Endothelial cell of umbilical vein (primary cell): ENCODE results near the gene NEDD9. TPM values are rescaled to one million over a fixed set of nuclear protein-coding genes. Genes with fewer than 3 reads are reported as not detected.

Source experiments
- BruUV-seq: library from RNA; stranded (reverse); fragments of 400-500 nt; replicated peaks from 2 replicates; lab custom pipeline; 2021; lab: Mats Ljungman, UMichigan
- CTCF ChIA-PET: fragments of 300-600, 350-600 bp; sonication (Branson Sonifier 250); formaldehyde crosslinking; loops from one replicate; lab custom pipeline; 2021; ENCODE audit warnings: antibody characterized with exemption, inconsistent platforms; lab: Charles Lee
- POLR2A ChIA-PET: fragments of 300-600, 350-600 bp; sonication (Branson Sonifier 250); formaldehyde crosslinking; loops from one replicate; lab custom pipeline; 2021; ENCODE audit warnings: antibody characterized with exemption, inconsistent platforms; lab: Charles Lee
- DNase-seq: peaks from one replicate; pipeline ENCODE4 v3.0.0-alpha.2; 2011; ENCODE audit warnings: low read depth, low spot score
- FAIRE-seq: peaks from 2 replicates; lab custom pipeline; 2011; peaks lifted over from hg19 to GRCh38; lab: Jason Lieb, UNC
- H2AFZ ChIP-seq: 2 replicates; pipeline ENCODE4 v1.6.0; 2012; ENCODE audit warnings: low read depth, low read length, control low read depth, inconsistent platforms
- H3K27ac ChIP-seq: 2 replicates; pipeline ENCODE4 v1.5.1; 2011; ENCODE audit warnings: low read depth, mild to moderate bottlenecking, control low read depth, low read length, moderate library complexity; ENCODE audit not compliant: insufficient read depth
- H3K27me3 ChIP-seq, 2 experiments: 2 replicates each; pipeline versions ENCODE4 v1.6.0 to v1.6.1; 2011; ENCODE audit warnings: low read length in 2 of 2, mixed read lengths in 1 of 2; ENCODE audit not compliant: control insufficient read depth in 2 of 2, insufficient read depth in 2 of 2
- H3K36me3 ChIP-seq, 2 experiments: 2 replicates in 1 of 2; 3 replicates in 1 of 2; pipeline ENCODE4 v1.5.1; 2011; ENCODE audit warnings: low read length in 2 of 2, mild to moderate bottlenecking in 1 of 2, moderate library complexity in 1 of 2; ENCODE audit not compliant: control insufficient read depth in 2 of 2, insufficient read depth in 2 of 2; ENCODE audit errors: extremely low read depth in 1 of 2
- H3K4me1 ChIP-seq: 3 replicates; pipeline ENCODE4 v1.5.1; 2011; ENCODE audit warnings: mild to moderate bottlenecking, low read length; ENCODE audit not compliant: control insufficient read depth, insufficient read depth; ENCODE audit errors: extremely low read depth
- H3K4me2 ChIP-seq: 2 replicates; pipeline ENCODE4 v1.6.1; 2011; ENCODE audit warnings: low read length, control low read depth, mixed read lengths; ENCODE audit not compliant: insufficient read depth
- H3K4me3 ChIP-seq, 3 experiments: fragments of 200-600 bp in 1 of 3; sonication (generic), shearing (Covaris generic) in 1 of 3; replicated peaks in 1 of 3; 2 replicates each; pipeline ENCODE4 v1.5.1; 2011 to 2016; ENCODE audit warnings: control low read depth in 3 of 3, low read length in 3 of 3, mild to moderate bottlenecking in 2 of 3, inconsistent platforms in 1 of 3, low read depth in 1 of 3, moderate library complexity in 1 of 3; ENCODE audit not compliant: insufficient read depth in 1 of 3
- H3K79me2 ChIP-seq: 2 replicates; pipeline ENCODE4 v1.6.0; 2012; ENCODE audit warnings: low read length, inconsistent platforms; ENCODE audit not compliant: control insufficient read depth, insufficient read depth
- H3K9ac ChIP-seq: replicated peaks from 2 replicates; pipeline ENCODE3; 2011; ENCODE audit warnings: low read length, control low read depth; ENCODE audit not compliant: insufficient read depth; ENCODE audit errors: extremely low read depth
- H3K9me1 ChIP-seq: replicated peaks from 3 replicates; pipeline ENCODE4 v1.6.0; 2011; ENCODE audit warnings: mild to moderate bottlenecking, low read length; ENCODE audit not compliant: control insufficient read depth, insufficient read depth; ENCODE audit errors: extremely low read depth
- H3K9me3 ChIP-seq: replicated peaks from 2 replicates; pipeline ENCODE4 v1.5.1; 2012; ENCODE audit warnings: low read length, inconsistent platforms; ENCODE audit not compliant: control insufficient read depth, insufficient read depth
- H4K20me1 ChIP-seq: replicated peaks from 2 replicates; pipeline ENCODE3; 2011; ENCODE audit warnings: mild to moderate bottlenecking, low read length; ENCODE audit not compliant: control insufficient read depth, insufficient read depth; ENCODE audit errors: extremely low read depth
- EZH2 ChIP-seq: IDR thresholded peaks from 2 replicates; pipeline ENCODE4 v1.6.1; 2012; ENCODE audit warnings: borderline replicate concordance, low read depth, mild to moderate bottlenecking, moderate library complexity, low read length, inconsistent platforms; ENCODE audit not compliant: severe bottlenecking
- FOS ChIP-seq: IDR thresholded peaks from 2 replicates; pipeline ENCODE4 v1.6.1; 2011; ENCODE audit warnings: mild to moderate bottlenecking, low read length, moderate library complexity, borderline replicate concordance; ENCODE audit not compliant: insufficient read depth
- GATA2 ChIP-seq: IDR thresholded peaks from 2 replicates; pipeline ENCODE4 v1.7.0; 2011; ENCODE audit warnings: low read depth, mild to moderate bottlenecking, moderate library complexity, mixed read lengths, low read length; ENCODE audit not compliant: insufficient read length, insufficient read depth
- JUN ChIP-seq: IDR thresholded peaks from 2 replicates; pipeline ENCODE4 v1.6.1; 2011; ENCODE audit warnings: borderline replicate concordance, low read depth; ENCODE audit not compliant: insufficient read length, insufficient read depth
- MYC ChIP-seq: IDR thresholded peaks from one replicate; pipeline ENCODE4 v1.6.1; 2011; ENCODE audit warnings: mild to moderate bottlenecking, low read depth, low read length
- POLR2A ChIP-seq: IDR thresholded peaks from 2 replicates; pipeline ENCODE4 v1.6.1; 2012; ENCODE audit warnings: low read depth, mild to moderate bottlenecking, control low read depth, low read length
- POLR2AphosphoS5 ChIP-seq: IDR thresholded peaks from 2 replicates; pipeline ENCODE4 v1.6.1; 2012; ENCODE audit warnings: low read depth, mild to moderate bottlenecking, control low read depth, low read length, moderate library complexity; ENCODE audit not compliant: insufficient read depth
- dilution Hi-C: fragments of 300-500 bp; cut with MboI; formaldehyde crosslinking; loops from one replicate; pipeline ENCODE4 v1.15.0; 2019; ENCODE audit warnings: low sequenced_read_pairs; ENCODE audit not compliant: extremely low pct_ligation_motif_present
- intact Hi-C: fragments of 100-400 bp; cut with micrococcal nuclease; formaldehyde crosslinking; loops from one replicate; pipeline ENCODE4 v1.10.0; 2022
- polyA plus RNA-seq, 4 experiments: library from polyadenylated mRNA; depleted of rRNA in 3 of 4; stranded (reverse) in 3 of 4; unstranded in 1 of 4; fragments of >200 nt; gene quantifications; 2 replicates each; pipeline versions ENCODE4 v1.2.1 to v1.2.3, GENCODE V29; 2011 to 2012; ENCODE audit warnings: missing spikeins in 1 of 4
- total RNA-seq: library from RNA; stranded (reverse); gene quantifications from 2 replicates; pipeline ENCODE4 v1.2.3, GENCODE V29; 2021
- TF ChIP-seq, protein P1 (sequence below): IDR thresholded peaks from 2 replicates; pipeline ENCODE4 v1.6.1; 2011; ENCODE audit not compliant: insufficient read depth, insufficient read length
- TF ChIP-seq, protein P2 (sequence below), 2 donors: IDR thresholded peaks; 1 replicate in 1 of 2; 2 replicates in 1 of 2; pipeline ENCODE4 v1.5.1; 2011; ENCODE audit warnings: low read length in 2 of 2, mild to moderate bottlenecking in 2 of 2, moderate library complexity in 2 of 2, control low read depth in 1 of 2, inconsistent platforms in 1 of 2, low read depth in 1 of 2; ENCODE audit not compliant: insufficient read depth in 1 of 2; ENCODE audit errors: extremely low read depth in 1 of 2

Gene NEDD9
- total and polyA plus RNA-seq, 2 donors (not counting 3 experiments of a cell fraction or from before 2014, with no cell fraction given), result 55.2 to 61.0 TPM

DNA sequence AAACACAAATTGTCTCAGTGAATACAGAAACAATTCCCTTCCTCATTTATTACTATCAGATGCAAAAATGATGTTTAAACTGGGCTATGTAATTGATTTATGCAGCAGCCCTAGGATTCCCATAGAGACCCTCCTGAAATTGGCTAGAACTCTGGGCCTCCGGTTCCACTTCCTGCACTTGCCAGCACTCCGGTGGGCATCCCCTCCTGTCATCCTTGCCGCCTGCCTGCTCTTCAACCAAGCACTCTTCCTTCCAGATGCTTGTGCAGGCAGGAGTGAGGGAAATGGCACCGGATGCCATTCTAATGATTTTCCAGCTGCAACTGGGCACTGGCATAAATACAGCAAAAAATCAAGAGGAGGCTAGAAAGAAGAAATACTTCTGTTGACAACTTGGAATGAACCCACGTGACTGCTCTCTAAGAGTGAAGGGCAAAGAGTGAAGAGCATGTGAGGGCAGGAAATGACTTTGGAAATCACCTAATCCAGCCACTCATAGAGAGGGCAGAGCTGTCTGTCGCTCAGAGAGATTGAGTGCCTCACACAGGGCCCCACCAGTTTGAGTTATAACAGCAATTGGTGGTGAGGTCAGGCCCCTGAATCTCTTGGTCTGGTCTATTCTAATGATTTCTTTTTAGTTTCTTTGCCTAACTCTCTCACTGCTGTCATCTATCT is 3.7 kb upstream of the NEDD9 start:
- no peaks in the 10 kb centered on the region for H3K27me3 ChIP-seq
- CTCF ChIA-PET, result interaction anchor here (0.9 to 2.2 kb wide), 5 partner anchors 10 to 261 kb away, joined by 3 to 7 read pairs (median 4); no protein-coding TSS in a partner anchor
- no peak overlapping the region for H3K9ac ChIP-seq
- H3K9me3 ChIP-seq, result no peaks in the 10 kb centered on the region
- H3K36me3 ChIP-seq, result no peaks in the 10 kb centered on the region
- no peak overlapping the region for H3K4me3 ChIP-seq
- dilution Hi-C loops, result no loop called here
- peak; percentile 71 for DNase-seq
- POLR2A ChIA-PET, result interaction anchor here (1.2 kb wide), 1 partner anchor 15 kb away, joined by 3 read pairs; no protein-coding TSS in a partner anchor
- peaks cover 13% of the 10 kb centered on the region for H3K4me1 ChIP-seq
- peak overlapping the region; percentile 13 for H3K4me2 ChIP-seq
- peak; percentile 40 for FAIRE-seq
- intact Hi-C loops, result no loop called here
- no peaks in the 10 kb centered on the region for H3K9me1 ChIP-seq
- BruUV-seq, result no TSS peak
- no peaks in the 10 kb centered on the region for H4K20me1 ChIP-seq
- TF ChIP-seq, protein P1, sequence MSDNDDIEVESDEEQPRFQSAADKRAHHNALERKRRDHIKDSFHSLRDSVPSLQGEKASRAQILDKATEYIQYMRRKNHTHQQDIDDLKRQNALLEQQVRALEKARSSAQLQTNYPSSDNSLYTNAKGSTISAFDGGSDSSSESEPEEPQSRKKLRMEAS, result peak; percentile 42
- no peak for TF ChIP-seq MYC
- peak overlapping the region; percentile 21 for H2AFZ ChIP-seq
- peak overlapping the region; percentile 5 for H3K27ac ChIP-seq
- peaks cover 11% of the 10 kb centered on the region for H3K79me2 ChIP-seq

- no peak overlapping the region for H3K4me2 ChIP-seq
- peaks cover 23% of the 10 kb centered on the region for H3K79me2 ChIP-seq
- DNase-seq, result no peak
- H3K27me3 ChIP-seq, result no peaks in the 10 kb centered on the region
- BruUV-seq, result no TSS peak
- no peaks in the 10 kb centered on the region for H4K20me1 ChIP-seq
- H2AFZ ChIP-seq, result no peak overlapping the region
- no peaks in the 10 kb centered on the region for H3K36me3 ChIP-seq
- dilution Hi-C loops (no loop called here), intact Hi-C loops (no loop called here)
- POLR2A ChIA-PET, result interaction anchor here (1.2 kb wide), 1 partner anchor 17 kb away, joined by 3 read pairs; no protein-coding TSS in a partner anchor
- no peak for FAIRE-seq
- H3K27ac ChIP-seq, result no peak overlapping the region
- CTCF ChIA-PET, result interaction anchor here (1.3 to 2.2 kb wide), 4 partner anchors 8 to 262 kb away, joined by 3 to 7 read pairs (median 4); no protein-coding TSS in a partner anchor
- no peaks in the 10 kb centered on the region for H3K9me1 ChIP-seq
- peaks cover 19% of the 10 kb centered on the region for H3K4me1 ChIP-seq
- H3K4me3 ChIP-seq, result no peak overlapping the region
- no peak for TF ChIP-seq MYC
- no peak for TF ChIP-seq POLR2A
- TF ChIP-seq GATA2, result no peak
- no peak for TF ChIP-seq JUN
- TF ChIP-seq EZH2, result no peak
- TF ChIP-seq, protein P2, sequence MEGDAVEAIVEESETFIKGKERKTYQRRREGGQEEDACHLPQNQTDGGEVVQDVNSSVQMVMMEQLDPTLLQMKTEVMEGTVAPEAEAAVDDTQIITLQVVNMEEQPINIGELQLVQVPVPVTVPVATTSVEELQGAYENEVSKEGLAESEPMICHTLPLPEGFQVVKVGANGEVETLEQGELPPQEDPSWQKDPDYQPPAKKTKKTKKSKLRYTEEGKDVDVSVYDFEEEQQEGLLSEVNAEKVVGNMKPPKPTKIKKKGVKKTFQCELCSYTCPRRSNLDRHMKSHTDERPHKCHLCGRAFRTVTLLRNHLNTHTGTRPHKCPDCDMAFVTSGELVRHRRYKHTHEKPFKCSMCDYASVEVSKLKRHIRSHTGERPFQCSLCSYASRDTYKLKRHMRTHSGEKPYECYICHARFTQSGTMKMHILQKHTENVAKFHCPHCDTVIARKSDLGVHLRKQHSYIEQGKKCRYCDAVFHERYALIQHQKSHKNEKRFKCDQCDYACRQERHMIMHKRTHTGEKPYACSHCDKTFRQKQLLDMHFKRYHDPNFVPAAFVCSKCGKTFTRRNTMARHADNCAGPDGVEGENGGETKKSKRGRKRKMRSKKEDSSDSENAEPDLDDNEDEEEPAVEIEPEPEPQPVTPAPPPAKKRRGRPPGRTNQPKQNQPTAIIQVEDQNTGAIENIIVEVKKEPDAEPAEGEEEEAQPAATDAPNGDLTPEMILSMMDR (IDR thresholded peaks at IDR 0.05; ENCODE audit: extremely low read depth in 1 of 2, insufficient read depth in 1 of 2, low read depth in 1 of 2, low read length in 2 of 2), result no peak
- TF ChIP-seq FOS, result no peak
- TF ChIP-seq, protein P1, result no peak
- TF ChIP-seq POLR2AphosphoS5, result no peak
- H3K9me3 ChIP-seq, result no peaks in the 10 kb centered on the region
- no peak overlapping the region for H3K9ac ChIP-seq
Observed at GRCh38 chr6:11235062-11235461, 2.6 kb upstream of the NEDD9 start.
